C4-2B (cell line): Measurements from ENCODE around the gene IRF9.

Experiments
- CTCF ChIP-seq: fragments of 450-650 bp; conservative IDR thresholded peaks from 2 replicates; pipeline ENCODE4 v1.5.1; 2017; ENCODE audit warnings: mild to moderate bottlenecking
- ZFX ChIP-seq: fragments of 450-650 bp; IDR thresholded peaks from 2 replicates; pipeline ENCODE4 v1.6.1; 2017

GRCh38 chr14:24198814-24199524, 37.9 kb downstream of the IRF9 start:
- no peak for TF ChIP-seq CTCF
- no peak for TF ChIP-seq ZFX
